Thyroid gland (tissue), 4 donors: ENCODE results near the gene CYP2W1.

Experiments
- POLR2A ChIP-seq, 2 donors: fragments of 450-650 bp; IDR thresholded peaks; one replicate each; pipeline ENCODE4 v1.6.1; 2017; ENCODE audit warnings: antibody characterized with exemption in 2 of 2, mild to moderate bottlenecking in 2 of 2, moderate library complexity in 1 of 2
- TF ChIP-seq, protein P1 (sequence below), 6 experiments: fragments of 200-600 bp in 3 of 6; fragments of 450-650 bp in 3 of 6; sonication (generic) in 3 of 6; IDR thresholded peaks; one replicate each; pipeline ENCODE4 v1.5.1; 2016 to 2019; ENCODE audit warnings: antibody characterized with exemption in 6 of 6, mild to moderate bottlenecking in 2 of 6, inconsistent platforms in 1 of 6, moderate library complexity in 1 of 6

DNA sequence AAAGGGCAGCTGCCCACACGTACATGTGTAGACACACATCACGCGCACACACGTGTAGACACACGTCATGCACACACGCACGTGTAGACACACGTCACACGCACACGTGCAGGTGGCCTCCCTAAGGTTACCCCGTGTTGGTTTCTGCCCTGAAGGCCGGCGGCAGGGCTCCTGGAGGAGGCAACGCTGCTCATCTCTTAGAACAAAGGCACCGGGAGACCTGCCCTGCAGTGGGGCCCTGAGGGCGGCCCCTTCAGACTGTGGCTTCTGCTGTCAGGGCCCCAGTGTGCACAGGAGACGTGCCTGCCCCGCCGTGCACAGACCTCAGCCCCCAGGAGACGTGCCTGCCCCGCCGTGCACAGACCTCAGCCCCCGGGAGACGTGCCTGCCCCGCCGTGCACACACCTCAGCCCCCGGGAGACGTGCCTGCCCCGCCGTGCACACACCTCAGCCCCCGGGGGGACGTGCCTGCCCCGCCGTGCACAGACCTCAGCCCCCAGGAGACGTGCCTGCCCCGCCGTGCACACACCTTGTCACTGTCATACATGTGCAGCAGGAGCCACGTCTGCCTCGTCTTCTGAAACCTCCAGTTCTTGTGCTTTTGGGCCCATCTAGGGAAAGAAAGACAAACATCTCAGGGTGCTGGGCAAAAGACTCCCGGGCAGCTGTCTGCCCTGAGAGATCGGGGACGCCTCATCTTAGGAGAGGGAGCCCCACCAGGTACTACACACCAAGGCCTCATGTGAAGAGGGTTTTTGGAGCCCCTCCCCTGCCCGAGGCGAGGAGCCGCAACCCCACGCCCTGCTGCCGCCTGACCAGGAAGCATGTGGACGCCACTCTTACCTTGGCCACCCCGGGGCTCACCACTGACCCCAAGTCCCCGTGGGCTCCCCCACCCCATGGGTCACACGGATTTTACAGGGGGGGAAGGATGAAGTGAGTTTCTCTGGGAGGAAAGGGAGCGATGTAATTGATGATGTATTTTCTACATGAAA is 17.3 kb downstream of the CYP2W1 start:
- TF ChIP-seq, protein P1, sequence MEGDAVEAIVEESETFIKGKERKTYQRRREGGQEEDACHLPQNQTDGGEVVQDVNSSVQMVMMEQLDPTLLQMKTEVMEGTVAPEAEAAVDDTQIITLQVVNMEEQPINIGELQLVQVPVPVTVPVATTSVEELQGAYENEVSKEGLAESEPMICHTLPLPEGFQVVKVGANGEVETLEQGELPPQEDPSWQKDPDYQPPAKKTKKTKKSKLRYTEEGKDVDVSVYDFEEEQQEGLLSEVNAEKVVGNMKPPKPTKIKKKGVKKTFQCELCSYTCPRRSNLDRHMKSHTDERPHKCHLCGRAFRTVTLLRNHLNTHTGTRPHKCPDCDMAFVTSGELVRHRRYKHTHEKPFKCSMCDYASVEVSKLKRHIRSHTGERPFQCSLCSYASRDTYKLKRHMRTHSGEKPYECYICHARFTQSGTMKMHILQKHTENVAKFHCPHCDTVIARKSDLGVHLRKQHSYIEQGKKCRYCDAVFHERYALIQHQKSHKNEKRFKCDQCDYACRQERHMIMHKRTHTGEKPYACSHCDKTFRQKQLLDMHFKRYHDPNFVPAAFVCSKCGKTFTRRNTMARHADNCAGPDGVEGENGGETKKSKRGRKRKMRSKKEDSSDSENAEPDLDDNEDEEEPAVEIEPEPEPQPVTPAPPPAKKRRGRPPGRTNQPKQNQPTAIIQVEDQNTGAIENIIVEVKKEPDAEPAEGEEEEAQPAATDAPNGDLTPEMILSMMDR (IDR thresholded peaks at IDR 0.05) = no peak
- no peak for TF ChIP-seq POLR2A (IDR thresholded peaks at IDR 0.05)
